ENCODE data around the gene MRPL11.

- TF ChIP-seq YY1 (IDR thresholded peaks at IDR 0.05; ENCODE audit: low read depth, low read length), result peak; percentile 83
- no peak for TF ChIP-seq EZH2 (IDR thresholded peaks at IDR 0.05; ENCODE audit: borderline replicate concordance, control insufficient read depth, low read depth, low read length)
- peak; percentile 99 to 100 (median 99) for TF ChIP-seq CTCF (IDR thresholded peaks at IDR 0.05 in 2 of 3, conservative IDR thresholded peaks at IDR 0.05 in 1 of 3; ENCODE audit: control insufficient read depth in 2 of 3, extremely low read depth in 1 of 3, insufficient read depth in 1 of 3, low read depth in 3 of 3, low read length in 3 of 3)
- no peak for TF ChIP-seq NFYB (IDR thresholded peaks at IDR 0.05; ENCODE audit: insufficient read depth, low read depth, low read length)
- 0 out of 2 replicates have a peak, but pooled peaks have one; percentile 46 for TF ChIP-seq ESRRA (IDR thresholded peaks at IDR 0.05; ENCODE audit: low read length)
- TF ChIP-seq POLR2A (IDR thresholded peaks at IDR 0.05; ENCODE audit: low read depth, low read length), result no peak
- no peak for TF ChIP-seq CBX3 (IDR thresholded peaks at IDR 0.05; ENCODE audit: borderline replicate concordance, low read depth)
- peak; percentile 86 for TF ChIP-seq RAD21 (IDR thresholded peaks at IDR 0.05; ENCODE audit: insufficient read depth, low read depth, low read length)
- no peak for TF ChIP-seq TCF3 (IDR thresholded peaks at IDR 0.05; ENCODE audit: borderline replicate concordance, insufficient read depth, low read depth, low read length)
- TF ChIP-seq MAX (IDR thresholded peaks at IDR 0.05; ENCODE audit: low read depth, low read length), result 0 out of 2 replicates have a peak, but pooled peaks have one; percentile 25
- 0 out of 2 replicates have a peak, but pooled peaks have one; percentile 39 for TF ChIP-seq ATF3 (IDR thresholded peaks at IDR 0.05; ENCODE audit: borderline replicate concordance, extremely low read depth, low read depth, low read length)
- no peak for TF ChIP-seq ZBTB40 (IDR thresholded peaks at IDR 0.05; ENCODE audit: borderline replicate concordance)
- TF ChIP-seq TCF7 (IDR thresholded peaks at IDR 0.05; ENCODE audit: borderline replicate concordance), result no peak
Measured at GRCh38 chr11:66408488-66409214, 30.0 kb downstream of the MRPL11 start.

Measured in GM12878 (cell line).